ENCODE data around the gene D2HGDH. TPM values are rescaled to one million over a fixed set of nuclear protein-coding genes. Genes with fewer than 3 reads are reported as not detected.

The D2HGDH gene
- total and polyA plus RNA-seq, 2 of the 8 experiments (the other 6 are each of a cell fraction or from before 2014, with no cell fraction given): 3.4 to 8.1 TPM

- no peak for TF ChIP-seq CHD7 (IDR thresholded peaks at IDR 0.05; ENCODE audit: insufficient replicate concordance, low read length)
- TF ChIP-seq SUZ12 (IDR thresholded peaks at IDR 0.05; ENCODE audit: low read length): no peak
- TF ChIP-seq TCF12 (IDR thresholded peaks at IDR 0.05; ENCODE audit: low read depth, low read length): no peak
- no peak for TF ChIP-seq SIX5 (IDR thresholded peaks at IDR 0.05; ENCODE audit: low read depth, low read length)
Observed at GRCh38 chr2:241802421-241803318, 68.2 kb downstream of the D2HGDH start (continued).
